Measurements from ENCODE around the gene ZMYM4. TPM values are rescaled to one million over a fixed set of nuclear protein-coding genes. Genes with fewer than 3 reads are reported as not detected.

ZMYM4 gene
- polyA plus RNA-seq, 3 donors, result 12.3 to 31.8 (median 26.0) TPM

DNA sequence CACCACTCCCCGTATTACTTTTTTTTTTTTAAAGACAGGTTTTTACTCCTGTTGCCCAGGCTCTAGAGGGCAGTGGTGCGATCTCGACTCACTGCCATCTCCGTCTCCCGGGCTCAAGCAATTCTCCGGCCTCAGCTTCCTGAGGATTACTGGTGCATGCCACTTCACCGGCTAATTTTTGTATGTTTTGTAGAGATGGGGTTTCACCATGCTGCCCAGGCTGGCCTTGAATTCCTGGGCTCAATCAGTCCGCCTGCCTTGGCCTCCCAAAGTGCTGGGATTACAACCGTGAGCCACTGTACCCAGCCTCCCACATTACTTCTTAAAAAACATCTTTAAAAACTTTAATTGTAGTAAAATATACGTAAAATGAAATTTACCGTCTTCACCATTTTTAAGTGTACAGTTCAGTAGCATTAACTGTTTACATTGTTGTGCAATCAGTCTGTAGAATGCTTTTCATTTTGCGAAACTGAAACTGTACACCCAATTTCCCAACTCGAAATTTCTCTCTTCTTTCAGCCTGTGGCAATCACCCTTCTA, 77.0 kb downstream of the ZMYM4 start:
- Mint-ChIP-seq H3K4me3 (peak overlapping the region; percentile 82 to 90), H3K27ac (peak overlapping the region; percentile 92 to 97 (median 96)), H3K9me3 (no peaks in the 10 kb centered on the region), H3K36me3 (no peaks in the 10 kb centered on the region), H3K4me1 (peaks cover 26% of the 10 kb centered on the region), H3K27me3 (ENCODE audit: low read depth in 3 of 3) (peaks cover 0 to 2% (median 0%) of the 10 kb centered on the region in 3 donors)
- Histone ChIP-seq H3K27ac (ENCODE audit: low read depth in 1 of 2, low read length in 2 of 2) (peak overlapping the region; percentile 92 to 97), H3K27me3 (ENCODE audit: control insufficient read depth in 2 of 2, insufficient read depth in 2 of 2, low read length in 2 of 2) (no peaks in the 10 kb centered on the region), H2AFZ (ENCODE audit: insufficient read depth, low read depth, low read length, poor library complexity, severe bottlenecking) (peak overlapping the region; percentile 88), H3K4me2 (replicated peaks; ENCODE audit: extremely low read depth, low read length, poor library complexity, severe bottlenecking) (peak overlapping the region; percentile 65), H3K4me1 (ENCODE audit: control insufficient read depth in 1 of 2, insufficient read depth in 2 of 2, low read length in 2 of 2) (peaks cover 18 to 23% of the 10 kb centered on the region in 2 donors), H3K9me3 (replicated peaks in 1 of 2; ENCODE audit: control insufficient read depth in 1 of 2, insufficient read depth in 1 of 2, low read length in 2 of 2) (no peaks in the 10 kb centered on the region), H3K79me2 (ENCODE audit: insufficient read depth, low read length) (peaks cover 82% of the 10 kb centered on the region), H3K9ac (ENCODE audit: insufficient read depth, low read length, poor library complexity, severe bottlenecking) (peak overlapping the region; percentile 72), H4K20me1 (ENCODE audit: insufficient read depth, low read length) (no peaks in the 10 kb centered on the region), H3K4me3 (replicated peaks in 1 of 3; ENCODE audit: low read depth in 2 of 3, low read length in 3 of 3) (peak overlapping the region; percentile 75 to 84 (median 78)), H3K36me3 (replicated peaks in 1 of 2; ENCODE audit: control insufficient read depth in 1 of 2, insufficient read depth in 2 of 2, low read length in 2 of 2) (no peaks in the 10 kb centered on the region)
- TF ChIP-seq, protein P1, sequence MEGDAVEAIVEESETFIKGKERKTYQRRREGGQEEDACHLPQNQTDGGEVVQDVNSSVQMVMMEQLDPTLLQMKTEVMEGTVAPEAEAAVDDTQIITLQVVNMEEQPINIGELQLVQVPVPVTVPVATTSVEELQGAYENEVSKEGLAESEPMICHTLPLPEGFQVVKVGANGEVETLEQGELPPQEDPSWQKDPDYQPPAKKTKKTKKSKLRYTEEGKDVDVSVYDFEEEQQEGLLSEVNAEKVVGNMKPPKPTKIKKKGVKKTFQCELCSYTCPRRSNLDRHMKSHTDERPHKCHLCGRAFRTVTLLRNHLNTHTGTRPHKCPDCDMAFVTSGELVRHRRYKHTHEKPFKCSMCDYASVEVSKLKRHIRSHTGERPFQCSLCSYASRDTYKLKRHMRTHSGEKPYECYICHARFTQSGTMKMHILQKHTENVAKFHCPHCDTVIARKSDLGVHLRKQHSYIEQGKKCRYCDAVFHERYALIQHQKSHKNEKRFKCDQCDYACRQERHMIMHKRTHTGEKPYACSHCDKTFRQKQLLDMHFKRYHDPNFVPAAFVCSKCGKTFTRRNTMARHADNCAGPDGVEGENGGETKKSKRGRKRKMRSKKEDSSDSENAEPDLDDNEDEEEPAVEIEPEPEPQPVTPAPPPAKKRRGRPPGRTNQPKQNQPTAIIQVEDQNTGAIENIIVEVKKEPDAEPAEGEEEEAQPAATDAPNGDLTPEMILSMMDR (IDR thresholded peaks at IDR 0.05), result peak; percentile 69
- intact Hi-C loops (cut with micrococcal nuclease), result loop anchor here in 1 of 2 donors (10.0 kb wide), 2 partner anchors 99 to 209 kb away; partner anchors contain the start of genes KIAA0319L and NCDN
- DNase-seq, result peak; percentile 51 to 77 (median 77)
- WGBS (ENCODE audit: insufficient coverage), result 0% methylated on average over 4 of the region's 13 CpGs

DNA sequence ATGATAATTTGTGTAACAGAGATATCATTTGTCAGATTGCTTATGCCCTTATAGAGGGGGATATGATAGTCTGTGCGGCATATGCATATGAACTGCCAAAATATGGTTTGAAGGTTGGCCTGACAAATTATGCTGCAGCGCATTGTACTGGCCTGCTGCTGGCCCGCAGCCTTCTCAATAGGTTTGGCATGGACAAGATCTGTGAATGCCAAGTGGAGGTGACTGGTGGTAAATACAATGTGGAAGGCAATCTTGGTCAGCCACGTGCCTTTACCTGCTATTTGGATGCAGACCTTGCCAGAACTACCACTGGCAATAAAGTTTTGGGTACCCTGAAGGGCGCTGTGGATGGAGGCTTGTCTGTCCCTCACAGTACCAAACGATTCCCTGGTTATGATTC, 82.4 kb downstream of the ZMYM4 start:
- H3K9me3 ChIP-seq (replicated peaks in 1 of 2; ENCODE audit: control insufficient read depth in 1 of 2, insufficient read depth in 1 of 2, low read length in 2 of 2), result no peaks in the 10 kb centered on the region
- H3K4me1 ChIP-seq (ENCODE audit: control insufficient read depth in 1 of 2, insufficient read depth in 2 of 2, low read length in 2 of 2), result peaks cover 24 to 30% of the 10 kb centered on the region in 2 donors
- H3K27ac ChIP-seq (ENCODE audit: low read depth in 1 of 2, low read length in 2 of 2), result no peak overlapping the region
- H3K4me2 ChIP-seq (replicated peaks; ENCODE audit: extremely low read depth, low read length, poor library complexity, severe bottlenecking), result no peak overlapping the region
- no peak overlapping the region for H3K4me3 Mint-ChIP-seq
- H3K27me3 ChIP-seq (ENCODE audit: control insufficient read depth in 2 of 2, insufficient read depth in 2 of 2, low read length in 2 of 2), result no peaks in the 10 kb centered on the region
- WGBS (ENCODE audit: insufficient coverage), result 100% methylated on average over 5 of the region's 6 CpGs
- no peaks in the 10 kb centered on the region for H4K20me1 ChIP-seq (ENCODE audit: insufficient read depth, low read length)
- no peak for DNase-seq
- H2AFZ ChIP-seq (ENCODE audit: insufficient read depth, low read depth, low read length, poor library complexity, severe bottlenecking), result no peak overlapping the region
- peaks cover 67% of the 10 kb centered on the region for H3K79me2 ChIP-seq (ENCODE audit: insufficient read depth, low read length)
- H3K9ac ChIP-seq (ENCODE audit: insufficient read depth, low read length, poor library complexity, severe bottlenecking), result no peak overlapping the region
- H3K36me3 ChIP-seq (replicated peaks in 1 of 2; ENCODE audit: control insufficient read depth in 1 of 2, insufficient read depth in 2 of 2, low read length in 2 of 2), result no peaks in the 10 kb centered on the region
- H3K4me3 ChIP-seq (replicated peaks in 1 of 3; ENCODE audit: low read depth in 2 of 3, low read length in 3 of 3), result no peak overlapping the region
- TF ChIP-seq, protein P1 (IDR thresholded peaks at IDR 0.05), result no peak
- intact Hi-C loops (cut with micrococcal nuclease), result no loop called here
- H3K36me3 Mint-ChIP-seq, result peaks cover 6 to 9% of the 10 kb centered on the region in 2 donors
- peaks cover 36% of the 10 kb centered on the region for H3K4me1 Mint-ChIP-seq
- peaks cover 0 to 6% (median 0%) of the 10 kb centered on the region in 3 donors for H3K27me3 Mint-ChIP-seq (ENCODE audit: low read depth in 3 of 3)
- H3K9me3 Mint-ChIP-seq, result no peaks in the 10 kb centered on the region
- peak overlapping the region in 1 of 7 donors; percentile 61 for H3K27ac Mint-ChIP-seq

All from CD14-positive monocyte (primary cell).